ENCODE data around the gene SV2C.

The SV2C gene

DNA sequence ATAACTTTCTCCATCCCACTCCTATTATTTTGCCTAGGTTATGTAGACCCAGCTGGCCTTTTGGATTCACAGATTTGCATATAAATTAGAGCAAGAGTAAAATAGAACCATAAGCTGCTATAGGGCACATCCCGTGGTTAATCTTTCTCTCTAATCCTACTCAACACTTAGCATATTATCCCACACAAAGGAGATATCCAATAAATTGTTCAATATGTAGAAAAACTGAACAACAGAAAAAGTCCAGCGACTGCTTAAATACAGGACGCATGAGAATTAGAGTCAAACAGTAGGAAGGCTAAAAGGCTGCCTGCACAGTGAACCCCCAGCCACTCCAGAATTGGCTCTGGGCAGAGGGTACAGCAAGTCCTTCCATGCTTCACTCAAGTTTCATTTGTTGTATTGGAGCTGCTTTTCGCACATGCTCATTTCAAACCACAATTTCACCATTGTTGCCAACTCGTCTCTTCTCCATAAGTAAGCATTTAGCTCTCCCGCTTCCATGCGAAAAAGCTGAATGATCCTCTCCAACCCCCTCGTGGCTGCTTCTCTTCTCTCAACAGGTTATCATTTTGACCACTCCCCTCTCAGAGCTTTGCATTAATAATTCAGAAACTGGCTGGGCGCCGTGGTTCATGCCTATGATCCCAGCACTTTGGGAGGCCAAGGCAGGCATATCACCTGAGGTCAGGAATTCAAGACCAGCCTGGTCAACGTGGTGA, 305.8 kb downstream of the SV2C start:
- no peak for DNase-seq

DNA sequence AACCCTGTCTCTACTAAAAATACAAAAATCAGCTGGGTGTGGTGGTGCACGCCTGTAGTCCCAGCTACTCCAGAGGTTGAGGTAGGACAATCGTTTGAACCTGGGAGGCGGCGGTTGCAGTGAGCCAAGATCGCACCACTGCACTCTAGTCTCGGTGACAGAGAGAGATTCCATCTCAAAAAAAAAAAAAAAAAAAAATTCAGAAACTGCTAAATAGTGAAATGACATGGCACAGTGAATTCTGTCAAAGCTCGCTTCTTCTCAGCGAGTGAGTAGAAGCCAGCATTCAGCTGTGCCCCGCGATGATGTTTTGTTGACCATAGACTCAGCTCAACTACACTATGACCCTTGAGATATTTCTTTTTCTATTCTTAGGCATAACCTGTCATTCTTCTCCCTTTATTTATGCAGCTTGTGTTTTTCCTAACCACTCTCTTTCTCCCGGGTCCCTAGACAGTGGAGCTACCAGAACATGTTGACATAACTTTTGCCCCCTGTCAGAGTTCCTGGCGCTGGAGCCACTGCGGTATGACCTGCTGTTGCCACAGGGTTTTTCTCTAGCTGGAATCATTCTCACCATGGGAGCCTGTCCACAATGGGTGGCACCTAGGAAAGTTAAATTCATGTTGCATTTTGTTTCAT, 306.5 kb downstream of the SV2C start:
- DNase-seq, result no peak

DNA sequence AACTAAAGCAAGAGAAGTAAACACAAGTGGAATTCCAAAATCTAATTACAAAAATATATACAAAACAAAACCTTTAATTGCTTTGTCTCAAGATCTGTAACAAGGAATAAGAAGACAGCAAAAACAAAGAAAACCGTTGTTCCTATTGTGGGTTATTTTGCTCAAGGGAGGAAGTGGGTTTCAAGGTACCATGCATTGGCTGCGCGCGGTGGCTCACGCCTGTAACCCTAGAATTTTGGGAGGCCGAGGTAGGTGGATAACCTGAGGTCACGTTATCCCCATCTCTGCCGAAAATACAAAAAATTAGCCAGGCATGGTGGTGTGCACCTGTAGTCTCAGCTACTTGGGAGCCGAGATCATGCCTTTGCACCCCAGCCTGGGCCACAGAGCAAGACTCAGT, 307.8 kb downstream of the SV2C start:
- no peak for DNase-seq

- DNase-seq, result no peak
Measured at GRCh38 chr5:76393035-76393680, 310.0 kb downstream of the SV2C start.

- no peak for DNase-seq
Measured at GRCh38 chr5:76397200-76397599, 314.0 kb downstream of the SV2C start.

DNA sequence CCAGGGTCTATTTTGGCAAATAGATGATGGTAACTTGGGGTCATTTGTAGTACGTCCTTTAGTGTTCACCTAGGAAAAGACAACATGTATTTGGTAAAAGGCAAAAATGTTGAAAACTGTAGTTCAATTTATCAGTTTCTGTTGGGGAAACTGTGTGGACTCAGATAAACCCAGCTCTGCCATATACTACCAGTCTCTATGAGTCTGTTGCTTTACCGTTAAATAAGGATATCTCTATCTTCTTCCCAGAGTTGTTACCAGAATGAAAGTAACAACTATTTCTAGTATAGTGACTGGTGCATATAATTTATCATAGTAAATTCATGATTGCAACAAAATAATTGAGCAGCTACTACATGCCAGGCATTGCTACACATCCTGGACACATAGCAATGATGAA, 316.1 kb downstream of the SV2C start:
- no peak for DNase-seq

DNA sequence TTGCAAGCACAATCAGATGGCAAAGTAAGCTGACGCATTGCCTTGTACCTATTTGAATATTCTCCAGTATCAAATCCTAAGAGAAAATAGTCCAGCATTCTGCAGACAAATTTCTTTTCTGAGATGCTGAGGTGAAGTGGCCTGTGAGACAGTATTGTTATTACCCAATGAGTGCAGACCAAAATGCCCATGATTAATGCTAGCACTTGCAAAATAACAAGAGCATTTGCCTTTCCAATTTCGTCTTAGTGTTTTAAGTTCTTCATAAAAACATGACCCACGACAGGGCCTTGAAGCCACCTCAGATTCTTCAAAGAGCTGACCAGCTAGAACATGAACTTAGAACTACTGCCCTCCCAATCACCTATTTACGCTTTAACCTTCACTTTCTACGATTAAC, 317.3 kb downstream of the SV2C start:
- DNase-seq, result no peak

DNA sequence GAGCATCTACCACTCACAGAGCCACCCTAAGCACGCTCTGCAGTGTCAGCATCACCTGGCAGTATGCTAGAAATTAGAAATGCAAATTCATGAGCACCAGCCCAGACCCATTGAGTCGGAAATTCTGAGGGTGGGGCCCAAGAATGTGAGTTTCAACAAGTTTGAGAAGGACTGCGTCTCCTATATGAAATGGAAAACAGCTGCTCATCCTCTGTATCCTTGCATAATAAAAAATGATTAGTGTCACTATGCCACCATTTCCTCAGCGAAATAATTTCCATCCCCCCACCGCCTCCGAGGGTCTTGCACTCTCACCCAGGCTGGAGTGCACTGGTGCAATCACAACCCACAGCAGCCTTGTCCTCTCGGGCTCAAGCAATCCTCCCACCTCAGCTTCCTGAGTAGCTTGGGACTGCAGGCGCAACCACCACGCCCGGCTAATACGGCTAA, 318.6 kb downstream of the SV2C start:
- DNase-seq, result no peak

- DNase-seq, result peak; percentile 98
Measured at GRCh38 chr5:76402251-76402885, 319.2 kb downstream of the SV2C start.

- DNase-seq, result peak; percentile 98
Measured at GRCh38 chr5:76402886-76403765, 319.9 kb downstream of the SV2C start, which contains the start of gene IQGAP2. TSS of gene IQGAP2 (plus strand) at chr5:76403285. CDS start at chr5:76403546, 261 bp downstream.

All from SIG-M5 (cell line).